Left lobe of liver (tissue), 2 donors: ENCODE results near the gene FBXL2. TPM values are rescaled to one million over a fixed set of nuclear protein-coding genes. Genes with fewer than 3 reads are reported as not detected.
"Not testable (repeated sequence)": the region's sequence is repeated elsewhere in the genome, so short reads cannot be mapped to it uniquely, and the experiment has no call there.

Source experiments
- ATAC-seq: fragments of 200-7000 bp; cut with Tn5 transposase; one replicate; pipeline ENCODE4 v1.9.1; 2020; ENCODE audit warnings: mild to moderate bottlenecking, moderate library complexity
- DNase-seq: peaks from one replicate; pipeline ENCODE4 v3.0.0-alpha.2; 2020; ENCODE audit warnings: low spot score
- total RNA-seq: library from RNA; stranded (reverse); gene quantifications from one replicate; pipeline ENCODE4 v1.2.1, GENCODE V29; 2021
- donor health status: DM: no; HTN: no; CAD: no; lungs with moderate emphysema.
- donor health status: DM: no; HTN: yes; CAD: no.

The FBXL2 gene
- total RNA-seq, 1 donor from 2014 or later: 0.38 TPM

DNA sequence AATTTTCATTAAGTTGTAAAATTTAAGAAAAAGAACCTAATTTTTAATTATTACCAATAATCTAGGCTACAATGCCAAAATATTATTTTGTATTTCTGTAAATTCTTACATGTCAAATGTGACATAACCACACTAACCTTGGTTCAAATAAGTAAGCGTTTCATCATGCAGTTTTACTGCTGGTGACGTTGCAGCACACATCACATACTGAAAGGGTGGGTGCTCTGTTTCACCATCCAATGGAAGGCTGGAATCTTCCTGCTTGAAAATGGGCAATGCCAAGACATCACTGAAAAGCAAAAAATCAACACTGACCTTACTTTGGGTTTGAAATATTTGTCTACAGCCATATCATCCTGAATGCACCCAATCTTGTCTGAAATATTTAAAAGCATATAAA, 148.2 kb downstream of the FBXL2 start:
- ATAC-seq: no peak
- DNase-seq: no peak

DNA sequence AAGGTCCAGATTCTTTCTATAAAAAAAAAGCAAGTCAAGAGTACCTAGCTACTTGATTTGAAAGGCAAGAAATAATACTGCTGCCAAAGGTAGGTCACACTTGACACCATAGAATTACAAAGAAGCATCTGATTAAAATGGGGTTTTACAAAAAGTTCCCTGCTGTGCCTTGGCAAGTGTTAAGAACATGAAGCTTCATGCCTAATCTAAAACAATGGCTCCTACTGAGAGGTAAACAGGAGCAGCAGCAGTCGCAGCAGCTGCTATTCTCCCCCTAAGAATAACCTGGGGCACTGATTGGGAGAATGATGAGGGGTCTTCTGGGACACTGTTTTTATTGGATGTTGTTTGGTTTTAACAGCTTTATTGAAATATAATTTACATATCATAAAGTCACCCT, 148.8 kb downstream of the FBXL2 start:
- ATAC-seq (no peak), DNase-seq (no peak)

DNA sequence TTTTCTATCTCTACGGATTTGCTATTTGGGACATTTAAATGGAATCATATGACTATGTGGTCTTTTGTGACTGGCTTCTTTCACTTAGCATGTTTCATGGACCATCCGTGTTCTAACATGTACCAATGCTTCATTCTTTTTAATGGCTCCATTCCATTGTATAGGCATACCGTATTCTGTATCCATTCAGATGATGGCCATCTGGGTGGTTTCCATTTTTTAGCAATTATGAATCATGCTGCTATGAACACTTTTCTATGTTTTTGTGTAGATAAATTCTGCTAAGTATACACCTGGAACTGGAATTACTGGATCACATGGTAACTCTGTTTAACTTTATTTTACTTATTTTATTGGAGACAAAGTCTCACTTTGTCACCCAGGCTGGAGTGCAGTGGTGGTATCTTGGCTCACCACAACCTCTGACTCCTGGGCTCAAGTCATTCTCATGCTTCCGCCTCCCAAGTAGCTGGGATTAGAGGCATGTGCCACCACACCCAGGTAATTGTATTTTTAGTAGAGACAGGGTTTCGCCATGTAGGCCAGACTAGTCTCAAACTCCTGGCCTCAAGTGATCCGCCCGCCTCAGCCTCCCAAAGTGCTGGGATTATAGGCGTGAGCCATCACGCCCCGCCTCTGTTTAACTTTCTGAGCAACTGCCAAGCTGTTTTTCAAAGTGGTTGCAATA, 149.5 kb downstream of the FBXL2 start:
- ATAC-seq (no peak), DNase-seq (no peak)

DNA sequence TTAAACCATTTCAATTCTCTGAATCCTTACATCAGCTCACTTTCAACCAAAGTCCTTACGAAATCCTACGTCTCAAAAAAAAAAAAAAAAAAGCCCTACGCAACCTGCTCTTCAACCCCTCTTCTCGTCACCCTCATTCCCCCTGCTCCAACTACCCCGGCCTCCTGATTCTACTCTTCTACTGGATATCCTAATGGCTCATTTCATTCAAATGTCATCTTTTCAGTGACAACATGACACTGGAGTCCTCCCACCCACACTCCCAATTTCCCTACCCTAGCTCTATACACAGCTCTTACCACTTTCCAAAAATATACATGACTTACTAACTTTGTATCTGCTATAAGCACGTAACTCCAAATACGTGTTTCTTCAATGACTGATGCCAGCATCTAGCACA, 151.5 kb downstream of the FBXL2 start:
- ATAC-seq: no peak
- no peak for DNase-seq

DNA sequence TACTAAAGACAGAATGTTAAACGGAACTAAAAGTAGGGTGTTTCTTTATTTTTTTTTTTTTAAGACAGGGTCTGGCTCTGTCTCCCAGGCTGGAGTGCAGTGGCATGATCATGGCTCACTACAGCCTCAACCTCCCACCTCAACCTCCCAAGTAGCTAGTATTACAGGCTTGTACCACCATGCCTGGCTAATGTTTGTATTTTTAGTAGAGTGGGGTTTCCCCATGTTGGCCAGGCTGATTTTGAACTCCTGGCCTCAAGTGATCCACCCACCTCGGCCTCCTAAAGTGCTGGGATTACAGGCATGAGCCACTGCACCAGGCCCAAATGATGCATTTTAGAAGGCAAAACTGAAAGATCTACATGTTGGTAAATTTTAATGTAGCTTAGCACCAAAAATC, 152.1 kb downstream of the FBXL2 start:
- not testable (repeated sequence) for DNase-seq, ATAC-seq

DNA sequence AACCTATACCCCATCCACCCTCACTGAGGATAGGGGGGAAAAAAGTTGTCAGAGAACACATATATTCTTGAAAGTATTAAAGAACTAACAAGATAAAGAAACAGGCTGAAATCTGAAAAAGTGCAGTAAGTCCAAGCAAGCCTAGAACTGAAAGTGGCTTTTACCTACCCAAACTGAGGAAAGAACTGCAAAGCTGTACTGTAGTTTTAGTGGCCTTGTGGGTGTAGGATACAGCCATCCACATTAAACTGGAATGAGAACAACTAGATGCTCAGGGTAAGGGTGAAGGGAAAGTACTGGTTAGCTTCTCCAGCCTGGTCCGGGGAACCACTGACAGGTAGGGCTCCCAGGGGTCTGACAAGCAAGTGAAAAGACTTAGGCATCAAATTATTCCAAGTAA, 152.8 kb downstream of the FBXL2 start:
- ATAC-seq: no peak
- DNase-seq: no peak

DNA sequence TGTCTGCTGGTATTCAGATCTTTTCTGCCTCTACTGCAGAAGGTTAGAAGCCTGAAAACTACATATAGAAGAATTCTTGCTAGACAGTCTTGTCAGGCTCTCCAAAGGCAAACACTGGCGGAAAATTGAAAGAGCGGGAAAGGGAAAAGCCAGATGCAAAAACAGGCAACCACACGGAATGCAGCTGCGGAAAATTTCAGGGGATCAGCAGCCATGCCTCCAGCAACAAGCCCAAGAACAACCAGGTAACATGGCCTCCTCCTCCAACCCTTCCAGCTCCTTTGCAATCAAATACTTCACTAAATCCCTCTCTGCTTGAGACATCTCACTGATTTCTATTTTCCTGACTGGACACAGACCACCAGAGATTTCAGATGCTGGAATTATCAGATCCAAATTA, 153.3 kb downstream of the FBXL2 start:
- DNase-seq: no peak
- ATAC-seq: no peak

DNA sequence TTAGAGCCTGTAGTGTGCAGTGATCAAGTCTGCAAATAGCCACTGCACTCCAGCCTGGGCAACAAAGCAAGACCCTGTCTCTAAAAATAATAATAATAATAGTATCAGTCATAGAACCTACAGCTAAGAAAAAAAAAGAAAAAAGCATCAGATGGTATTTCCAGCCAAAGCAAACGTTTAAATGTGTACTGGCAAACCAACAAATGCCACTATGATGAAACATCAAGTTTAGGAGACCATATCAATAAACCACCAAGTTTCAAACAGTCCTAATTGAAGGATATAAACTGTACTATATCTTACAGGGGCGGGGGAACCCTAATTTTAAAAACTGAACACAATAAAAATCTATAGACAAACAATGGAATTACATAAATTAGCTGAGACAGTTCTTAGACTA, 156.6 kb downstream of the FBXL2 start:
- DNase-seq: no peak
- ATAC-seq: peak; percentile 66

Other genes starting within 250 kb of the FBXL2 start
- gene GLB1, start 180.3 kb upstream of the FBXL2 start, total RNA-seq: 51.5 TPM
- gene TMPPE, start 180.3 kb upstream of the FBXL2 start, total RNA-seq: 3.8 TPM
- gene CRTAP, start 163.4 kb upstream of the FBXL2 start, total RNA-seq: 42.0 TPM
- gene SUSD5, start 58.6 kb upstream of the FBXL2 start, total RNA-seq: 0.05 TPM
- 24.3 TPM for gene UBP1, start 163.0 kb downstream of the FBXL2 start, total RNA-seq